GM18951 (cell line): ENCODE results near the gene PCIF1.

ENCODE experiments used
- POLR2A ChIP-seq: IDR thresholded peaks from 4 replicates; pipeline ENCODE4 v1.6.1; 2011; ENCODE audit warnings: mild to moderate bottlenecking; ENCODE audit not compliant: insufficient read length, insufficient read depth; ENCODE audit errors: extremely low read depth
- in situ Hi-C: fragments of 300-500 bp; cut with MboI; formaldehyde crosslinking; loops from one replicate; pipeline ENCODE4 v1.12.0; 2022; ENCODE audit warnings: low sequenced_read_pairs, mixed read lengths, inconsistent platforms; ENCODE audit not compliant: unreplicated experiment

PCIF1 gene

DNA sequence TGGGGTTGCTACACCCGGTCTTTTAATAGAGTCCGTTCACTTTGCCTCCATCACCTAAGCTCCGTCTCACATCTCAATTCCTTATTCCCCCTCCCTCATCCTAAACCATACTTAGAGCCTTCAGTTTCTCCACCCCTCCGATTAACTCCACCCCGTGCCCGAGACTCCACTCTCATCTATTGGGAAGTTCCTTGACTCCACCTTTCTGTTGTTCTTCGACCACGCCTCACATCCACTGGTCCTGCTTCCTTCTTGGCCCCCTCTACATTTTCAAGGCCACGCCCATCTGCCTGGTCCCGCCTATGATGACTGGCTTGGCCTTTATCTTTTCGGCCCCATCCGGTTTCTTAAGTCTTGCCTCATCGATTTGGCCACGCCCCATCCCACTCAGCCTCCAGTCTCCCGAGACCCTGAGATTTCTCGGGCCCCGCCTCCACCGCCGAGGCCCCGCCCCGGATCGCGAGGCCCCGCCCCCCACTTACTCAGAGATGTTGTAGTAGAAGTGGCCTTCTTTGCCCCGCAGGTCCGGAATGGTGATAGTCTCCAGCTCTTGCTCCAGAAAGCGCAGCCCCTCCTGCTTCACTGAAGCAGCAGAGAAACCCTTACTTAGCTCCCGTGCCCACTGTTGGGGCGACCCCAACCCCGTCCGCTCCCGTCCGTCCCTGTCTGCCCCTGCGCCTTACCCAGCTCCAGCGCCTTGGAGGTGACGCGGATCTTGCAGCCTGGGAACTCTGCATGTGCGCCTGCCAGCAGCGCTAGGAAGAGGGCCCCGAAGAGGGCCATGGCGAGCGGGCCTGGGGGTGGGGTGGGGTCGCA is 23.6 kb upstream of the PCIF1 start:
- in situ Hi-C loops = no loop called here

DNA sequence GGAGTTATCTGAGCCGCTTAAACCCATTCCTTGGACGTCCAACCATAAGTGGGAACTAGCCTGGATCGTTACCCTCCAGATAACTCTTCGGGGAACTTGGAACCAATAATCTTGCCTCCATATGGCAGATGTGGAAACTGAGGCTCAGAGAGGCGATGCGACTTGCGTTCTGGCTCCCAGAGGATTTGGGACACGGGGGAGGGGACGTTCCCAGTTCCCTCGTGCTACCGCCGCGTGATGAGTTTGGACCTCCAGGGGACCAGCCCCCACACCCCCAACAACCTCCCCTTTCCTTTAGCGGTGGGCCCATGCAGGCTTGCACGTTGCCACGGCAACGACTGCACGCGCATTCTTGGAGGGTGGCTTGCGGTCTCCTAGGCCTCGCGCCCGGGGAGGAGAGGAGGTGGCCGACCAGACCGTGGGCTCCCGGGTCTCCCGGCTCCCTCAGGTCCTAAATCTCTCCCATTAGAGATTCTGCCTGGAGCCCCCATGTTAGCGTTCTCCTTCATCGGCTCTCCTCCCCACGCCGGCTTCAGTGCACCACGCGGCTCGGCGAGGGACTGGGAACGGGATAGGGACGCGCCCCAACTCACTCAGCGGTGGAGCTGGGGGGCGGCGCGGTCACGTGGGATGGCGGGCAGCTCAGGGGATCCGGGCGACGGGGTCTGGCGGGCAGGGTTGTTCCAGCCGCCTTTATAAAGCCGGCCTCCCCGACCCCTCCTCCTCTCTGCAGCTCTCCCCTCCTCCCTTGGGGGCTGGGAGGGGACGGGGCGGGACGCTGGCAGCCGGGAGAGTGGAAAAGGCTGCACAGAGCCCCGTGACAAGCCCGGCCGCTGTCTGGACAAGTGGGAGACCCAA is 22.8 kb upstream of the PCIF1 start, which contains the start of gene PLTP:
Gene PLTP, minus strand, starts transcription at position 670 of the 858 bp plus-strand sequence. CDS start 703 bp downstream, outside the sequence.
- peak; percentile 23 for TF ChIP-seq POLR2A
- in situ Hi-C loops = no loop called here

More for the DNA sequence above, 23.6 kb upstream of the PCIF1 start:
- peak; percentile 49 for TF ChIP-seq POLR2A

DNA sequence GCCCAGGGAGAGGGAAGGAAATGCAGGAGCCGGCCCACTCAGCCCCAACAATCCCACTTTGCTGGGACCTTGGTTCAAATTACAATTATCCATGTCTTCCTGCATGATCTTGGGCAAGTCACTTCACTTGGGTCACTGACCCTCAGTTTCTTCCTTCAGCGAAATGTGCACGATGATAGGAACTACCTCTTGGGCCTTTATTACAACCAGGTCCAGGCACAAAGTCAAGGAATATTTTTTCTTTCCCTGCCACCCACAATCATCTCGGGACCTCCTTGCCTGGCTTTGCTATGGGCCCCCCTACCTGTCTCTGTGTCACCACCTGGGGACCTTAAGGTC is 22.2 kb upstream of the PCIF1 start:
- in situ Hi-C loops = no loop called here
- no peak for TF ChIP-seq POLR2A

DNA sequence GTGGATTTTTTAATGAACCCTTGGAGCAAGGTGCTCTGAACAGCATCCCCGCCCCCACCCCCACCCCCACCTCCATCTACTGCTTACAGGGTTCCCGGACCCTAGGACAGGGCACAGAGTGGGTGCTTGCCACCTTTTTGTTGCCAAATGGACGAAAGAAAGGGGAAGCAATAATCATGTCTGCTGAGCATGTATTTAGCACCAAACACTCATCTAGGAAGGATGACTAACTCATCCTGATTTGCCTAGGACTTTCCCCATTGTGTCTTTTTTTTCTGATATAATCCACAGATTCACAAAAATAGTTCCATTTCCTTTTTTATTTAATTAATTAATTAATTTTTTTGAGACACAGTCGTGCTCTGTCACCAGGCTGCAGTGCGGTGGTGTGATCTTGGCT is 21.4 kb upstream of the PCIF1 start:
- in situ Hi-C loops = no loop called here
- no peak for TF ChIP-seq POLR2A

DNA sequence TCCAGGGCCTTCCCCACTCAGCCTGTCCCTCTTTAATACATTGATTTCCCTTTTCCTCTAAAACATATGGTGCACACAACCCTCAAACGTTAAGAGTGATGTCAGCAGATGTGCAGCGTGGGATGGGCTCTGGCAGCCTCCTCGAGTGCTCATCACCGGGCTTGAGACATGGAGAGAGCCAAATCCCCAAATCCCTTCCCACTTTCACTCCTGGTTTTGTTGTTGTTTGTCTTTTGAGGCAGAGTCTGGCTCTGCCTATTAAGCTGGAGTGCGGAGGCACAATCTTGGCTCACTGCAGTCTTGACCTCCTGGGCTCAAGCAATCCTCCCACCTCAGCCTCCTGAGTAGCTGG is 16.7 kb upstream of the PCIF1 start:
- no peak for TF ChIP-seq POLR2A
- in situ Hi-C loops = no loop called here

DNA sequence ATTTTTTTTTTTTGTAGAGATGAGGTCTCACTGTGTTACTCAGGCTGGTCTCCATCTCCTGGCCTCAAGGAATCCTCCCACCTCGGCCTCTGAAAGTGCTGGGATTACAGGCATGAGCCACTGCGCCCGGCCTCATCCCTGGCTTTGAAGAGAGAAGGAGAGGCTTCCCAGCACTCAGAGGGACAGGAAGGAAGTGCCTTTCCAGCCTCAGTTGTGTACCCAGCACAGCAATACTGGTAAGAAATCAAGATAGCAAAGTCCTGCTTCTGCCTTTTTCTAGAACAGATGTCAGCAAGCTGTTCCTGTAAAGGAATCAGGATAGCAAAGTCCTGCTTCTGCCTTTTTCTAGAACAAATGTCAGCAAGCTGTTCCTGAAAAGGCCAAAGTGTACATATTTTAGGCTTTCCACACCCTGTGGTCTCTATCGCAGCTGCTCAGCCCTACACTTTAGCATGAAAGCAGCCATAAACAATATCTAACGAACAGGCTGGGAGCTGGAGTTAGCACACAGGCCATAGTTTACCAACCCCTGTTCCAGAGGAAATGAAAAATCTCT is 16.2 kb upstream of the PCIF1 start:
- in situ Hi-C loops = no loop called here

DNA sequence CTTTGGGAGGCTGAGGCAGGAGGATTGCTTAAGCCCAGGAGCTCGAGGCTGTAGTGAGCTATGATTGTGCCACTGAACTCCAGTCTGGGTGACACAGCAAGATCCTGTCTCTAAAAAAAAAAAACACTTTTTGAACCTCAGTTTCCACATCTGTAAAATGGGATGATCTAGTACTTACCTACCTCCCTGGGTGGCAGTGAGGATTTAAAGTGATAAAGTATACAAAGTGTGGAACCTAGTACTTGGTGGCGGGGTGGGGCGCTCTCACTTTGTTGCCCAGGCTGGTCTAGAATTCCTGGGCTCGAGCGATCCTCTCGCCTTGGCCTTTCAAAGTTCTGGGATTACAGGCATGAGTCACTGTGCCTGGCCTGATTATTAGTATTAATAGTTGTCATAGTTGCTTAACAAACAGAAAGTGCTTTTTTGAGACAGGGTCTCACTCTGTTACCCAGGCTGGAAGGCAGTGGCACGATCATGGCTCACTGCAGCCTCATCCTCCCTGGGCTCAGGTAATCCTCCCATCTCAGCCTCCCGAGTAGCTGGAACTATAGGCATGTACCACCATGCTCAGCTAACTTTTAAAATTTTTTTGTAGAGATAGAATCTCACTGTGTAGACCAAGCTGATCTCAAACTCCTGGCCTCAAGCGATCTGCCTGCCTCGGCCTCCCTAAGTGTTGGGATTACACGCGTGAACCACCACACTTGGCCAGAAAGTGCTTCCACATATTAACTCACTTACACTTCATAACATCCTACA is 15.5 kb upstream of the PCIF1 start:
- in situ Hi-C loops = no loop called here
- no peak for TF ChIP-seq POLR2A

More for the DNA sequence above, 16.2 kb upstream of the PCIF1 start:
- no peak for TF ChIP-seq POLR2A

DNA sequence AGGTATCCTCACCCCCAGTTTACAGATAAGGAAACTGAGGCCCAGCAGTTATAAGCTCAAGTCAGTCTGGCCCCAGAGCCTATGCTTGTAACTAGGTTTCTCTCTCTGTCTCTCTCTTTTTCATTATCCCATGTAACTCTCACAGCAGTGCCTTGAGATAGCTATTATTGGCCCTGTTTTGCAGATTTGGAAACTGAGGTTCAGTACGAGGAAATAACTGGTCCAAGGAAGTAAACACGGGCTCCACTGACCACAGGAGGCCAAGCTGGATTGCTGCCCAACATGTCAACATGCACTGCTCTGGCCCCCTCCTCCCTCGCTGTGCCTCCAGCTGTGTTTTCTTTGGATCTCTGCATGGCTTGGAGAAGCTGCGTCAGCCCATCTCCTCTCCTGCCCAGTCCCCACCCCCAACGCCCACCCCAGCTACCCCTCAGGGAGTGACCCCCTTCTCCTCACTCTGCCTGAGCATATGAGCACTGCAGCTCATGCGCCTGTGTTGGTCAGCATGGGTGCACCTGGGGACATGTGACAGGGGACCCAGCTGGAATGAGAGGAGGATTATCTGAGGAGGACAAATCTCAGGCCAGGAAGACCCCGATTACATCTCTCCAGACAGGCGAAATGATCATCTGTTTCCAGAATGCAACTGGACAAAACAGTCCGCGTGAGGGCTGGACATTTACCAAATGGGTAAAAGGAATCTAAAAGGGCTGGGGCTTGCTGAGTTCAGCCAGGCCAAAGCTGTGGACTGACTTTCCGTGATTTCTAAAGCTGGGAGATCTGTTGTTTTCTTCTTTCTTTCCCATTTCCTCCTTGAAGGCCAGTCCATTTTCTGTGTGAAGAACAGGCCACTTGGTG is 14.7 kb upstream of the PCIF1 start:
- no peak for TF ChIP-seq POLR2A
- in situ Hi-C loops = no loop called here

DNA sequence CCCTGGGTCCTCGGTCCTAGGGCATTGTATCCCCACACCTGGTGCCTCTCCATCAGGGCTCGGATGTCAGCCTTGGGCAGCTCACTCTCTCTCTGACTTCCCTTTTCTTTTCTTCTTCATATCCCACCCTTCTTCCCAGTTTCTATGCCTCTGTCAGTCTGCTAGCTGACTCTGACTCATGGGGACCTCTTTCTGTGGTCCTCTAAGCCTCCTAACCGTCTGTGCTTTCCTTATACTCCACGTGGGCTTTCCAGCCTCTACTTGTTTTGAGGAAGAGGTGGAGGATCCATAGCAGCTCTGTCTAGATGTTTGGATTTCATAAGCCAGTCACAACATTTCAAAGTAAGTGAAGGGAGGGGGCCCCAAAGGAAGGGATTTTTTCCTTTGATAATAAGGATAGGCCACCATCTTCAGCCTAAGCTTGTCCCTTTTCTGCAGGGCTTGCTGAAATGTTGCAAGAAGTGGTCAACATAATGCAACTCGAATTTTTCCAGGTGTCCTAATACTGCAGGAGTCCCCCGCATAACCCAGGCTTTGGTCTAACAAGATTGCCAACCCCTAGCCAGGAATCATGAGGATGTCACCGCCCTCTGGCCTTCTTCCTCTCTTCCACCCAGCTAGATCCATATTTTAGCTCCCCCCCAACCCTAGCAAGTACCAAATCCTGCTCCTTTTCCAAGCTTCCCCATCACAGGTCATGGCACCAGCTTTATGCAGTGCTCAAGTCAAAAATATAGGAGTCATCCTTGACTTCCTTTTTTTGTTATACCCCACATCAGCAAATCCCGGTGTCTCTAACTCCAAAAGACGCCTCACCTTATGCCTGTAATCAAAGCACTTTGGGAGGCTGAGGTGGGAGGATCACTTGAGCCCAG is 13.8 kb upstream of the PCIF1 start:
- TF ChIP-seq POLR2A = no peak
- in situ Hi-C loops = no loop called here

DNA sequence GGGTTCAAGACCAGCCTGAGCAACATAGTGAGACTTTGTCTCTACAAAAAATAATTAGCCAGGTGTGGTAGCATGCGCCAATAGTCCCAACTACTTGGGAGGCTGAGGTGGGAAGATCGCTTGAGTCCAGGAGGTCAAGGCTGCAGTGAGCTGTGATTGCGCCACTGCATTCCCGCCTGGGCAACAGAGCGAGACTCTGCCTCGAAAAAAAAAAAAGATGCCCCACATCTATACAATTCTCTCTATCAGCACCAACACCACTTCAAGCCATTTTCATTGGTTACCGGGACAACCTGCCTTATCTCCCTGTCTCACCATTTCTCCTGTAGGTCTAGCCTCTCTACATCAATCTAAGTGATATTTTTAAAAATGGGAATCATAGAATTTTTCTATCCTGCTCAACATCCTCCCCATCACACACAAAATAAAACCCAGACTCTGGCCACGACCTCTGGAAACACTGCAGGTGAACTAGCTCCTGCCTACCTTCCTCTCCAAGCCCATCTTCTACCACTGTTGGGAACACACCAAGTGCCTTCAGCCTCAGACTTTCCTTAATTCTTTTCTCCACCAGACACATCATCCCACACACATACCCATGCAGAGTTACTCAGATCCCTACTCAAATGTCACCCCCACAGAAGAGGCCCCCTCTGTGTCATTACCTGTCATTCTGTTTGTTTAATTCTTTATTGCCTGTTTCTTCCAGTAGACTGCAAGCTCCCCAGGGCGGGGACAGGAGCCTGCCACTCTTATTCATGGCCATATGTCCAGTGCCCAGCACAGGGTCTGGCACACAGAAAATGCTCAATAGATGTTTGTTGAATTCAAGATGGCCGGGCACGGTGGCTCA is 12.9 kb upstream of the PCIF1 start:
- in situ Hi-C loops = no loop called here
- TF ChIP-seq POLR2A = no peak
